ENCODE results near the gene SLC49A3. TPM values are rescaled to one million over a fixed set of nuclear protein-coding genes. Genes with fewer than 3 reads are reported as not detected.

SLC49A3 gene
- total RNA-seq, 1 donor from 2014 or later: 0.53 TPM

DNA sequence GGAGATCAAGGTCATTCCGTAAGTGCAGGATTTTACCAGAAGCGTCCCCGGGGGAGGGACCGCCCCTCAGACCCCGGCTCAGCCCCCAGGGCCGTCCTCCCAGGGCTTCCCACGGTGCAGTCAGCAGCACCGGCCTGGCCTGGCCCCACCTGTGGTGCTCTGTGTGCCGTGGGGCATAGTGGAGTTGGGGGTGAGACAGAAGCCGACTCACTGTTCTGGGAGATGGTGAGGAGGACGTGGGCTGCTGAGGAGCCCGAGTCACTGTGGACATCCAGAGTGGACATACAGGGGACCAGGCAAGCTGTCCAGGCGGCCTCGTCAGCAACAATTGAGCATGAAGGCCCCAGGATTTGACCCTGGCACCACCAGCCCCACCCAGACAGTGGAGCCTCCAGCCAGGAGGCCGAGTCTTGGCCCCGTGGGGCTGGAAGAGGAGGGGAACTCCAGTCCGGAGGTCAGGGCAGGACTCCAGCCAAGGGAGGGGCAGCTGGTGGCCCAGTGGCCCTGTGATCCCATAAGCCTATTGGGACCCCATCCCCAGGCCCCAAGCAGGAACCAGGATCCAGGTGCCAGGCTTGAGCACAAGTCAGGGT is 34.0 kb downstream of the SLC49A3 start:
- Histone ChIP-seq H3K4me3 (ENCODE audit: low read depth, low read length) (no peak overlapping the region), H3K36me3 (ENCODE audit: control insufficient read depth, insufficient read depth, low read length) (no peaks in the 10 kb centered on the region), H3K27me3 (ENCODE audit: control insufficient read depth, insufficient read depth, low read length) (peaks cover 6% of the 10 kb centered on the region)
- FAIRE-seq (no peak), DNase-seq (ENCODE audit: low read depth) (no peak)
- TF ChIP-seq, protein P1, sequence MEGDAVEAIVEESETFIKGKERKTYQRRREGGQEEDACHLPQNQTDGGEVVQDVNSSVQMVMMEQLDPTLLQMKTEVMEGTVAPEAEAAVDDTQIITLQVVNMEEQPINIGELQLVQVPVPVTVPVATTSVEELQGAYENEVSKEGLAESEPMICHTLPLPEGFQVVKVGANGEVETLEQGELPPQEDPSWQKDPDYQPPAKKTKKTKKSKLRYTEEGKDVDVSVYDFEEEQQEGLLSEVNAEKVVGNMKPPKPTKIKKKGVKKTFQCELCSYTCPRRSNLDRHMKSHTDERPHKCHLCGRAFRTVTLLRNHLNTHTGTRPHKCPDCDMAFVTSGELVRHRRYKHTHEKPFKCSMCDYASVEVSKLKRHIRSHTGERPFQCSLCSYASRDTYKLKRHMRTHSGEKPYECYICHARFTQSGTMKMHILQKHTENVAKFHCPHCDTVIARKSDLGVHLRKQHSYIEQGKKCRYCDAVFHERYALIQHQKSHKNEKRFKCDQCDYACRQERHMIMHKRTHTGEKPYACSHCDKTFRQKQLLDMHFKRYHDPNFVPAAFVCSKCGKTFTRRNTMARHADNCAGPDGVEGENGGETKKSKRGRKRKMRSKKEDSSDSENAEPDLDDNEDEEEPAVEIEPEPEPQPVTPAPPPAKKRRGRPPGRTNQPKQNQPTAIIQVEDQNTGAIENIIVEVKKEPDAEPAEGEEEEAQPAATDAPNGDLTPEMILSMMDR (IDR thresholded peaks at IDR 0.05; ENCODE audit: insufficient read depth, low read length, severe bottlenecking): no peak

DNA sequence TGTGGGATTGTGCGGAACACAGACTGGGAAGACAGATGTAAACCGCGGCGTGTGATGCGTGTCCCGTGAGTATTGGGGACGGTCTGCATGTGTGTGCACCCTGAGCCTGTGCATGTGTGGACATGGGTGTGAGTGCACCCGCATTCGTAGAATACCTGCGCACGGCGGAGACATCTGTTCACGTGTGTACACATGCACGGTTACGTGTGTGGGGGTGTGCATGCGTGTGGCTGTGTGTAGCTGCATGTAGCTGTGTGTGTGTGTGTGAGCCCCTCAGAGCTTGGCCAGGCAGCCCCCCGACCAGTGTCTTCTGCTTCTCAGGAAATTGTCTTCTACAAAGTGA is 34.5 kb downstream of the SLC49A3 start:
- Histone ChIP-seq H3K4me3 (ENCODE audit: low read depth, low read length) (no peak overlapping the region), H3K27me3 (ENCODE audit: control insufficient read depth, insufficient read depth, low read length) (peaks cover 6% of the 10 kb centered on the region), H3K36me3 (ENCODE audit: control insufficient read depth, insufficient read depth, low read length) (no peaks in the 10 kb centered on the region)
- DNase-seq (ENCODE audit: low read depth): no peak
- TF ChIP-seq, protein P1 (IDR thresholded peaks at IDR 0.05; ENCODE audit: insufficient read depth, low read length, severe bottlenecking): no peak
- no peak for FAIRE-seq

DNA sequence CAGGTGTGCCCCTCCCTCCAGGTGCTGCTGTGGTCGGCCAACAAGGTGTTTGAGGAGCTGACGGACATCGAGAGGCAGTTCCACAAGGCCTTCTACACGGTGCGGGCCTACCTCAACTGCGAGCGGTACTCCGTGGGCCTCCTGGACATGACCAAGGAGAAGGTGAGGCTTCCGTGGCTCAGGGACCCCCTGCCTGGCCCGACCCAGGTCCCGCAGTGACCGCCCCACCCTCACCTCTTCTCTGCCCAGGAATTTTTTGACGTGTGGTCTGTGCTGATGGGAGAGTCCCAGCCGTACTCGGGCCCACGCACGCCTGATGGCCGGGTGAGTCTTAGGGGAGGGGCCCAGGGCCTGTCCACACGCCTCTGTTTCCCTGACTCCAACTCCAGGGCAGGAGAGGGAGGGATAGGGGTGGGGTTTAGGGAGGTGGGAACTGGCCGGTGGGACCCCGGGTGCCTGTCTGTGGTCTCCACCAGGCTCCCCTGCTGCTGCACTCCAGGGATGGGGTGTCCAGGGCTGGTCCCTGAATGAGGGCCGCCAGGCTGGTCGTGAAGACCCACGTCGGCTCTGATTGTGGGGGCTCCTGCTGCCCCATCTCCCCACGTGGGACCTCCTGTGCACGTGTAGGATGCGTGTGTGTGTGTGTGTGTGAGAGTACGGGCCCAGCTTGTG is 35.0 kb downstream of the SLC49A3 start:
- Histone ChIP-seq H3K36me3 (ENCODE audit: control insufficient read depth, insufficient read depth, low read length) (no peaks in the 10 kb centered on the region), H3K4me3 (ENCODE audit: low read depth, low read length) (no peak overlapping the region), H3K27me3 (ENCODE audit: control insufficient read depth, insufficient read depth, low read length) (peaks cover 6% of the 10 kb centered on the region)
- no peak for FAIRE-seq
- DNase-seq (ENCODE audit: low read depth): no peak
- TF ChIP-seq, protein P1 (IDR thresholded peaks at IDR 0.05; ENCODE audit: insufficient read depth, low read length, severe bottlenecking): no peak

DNA sequence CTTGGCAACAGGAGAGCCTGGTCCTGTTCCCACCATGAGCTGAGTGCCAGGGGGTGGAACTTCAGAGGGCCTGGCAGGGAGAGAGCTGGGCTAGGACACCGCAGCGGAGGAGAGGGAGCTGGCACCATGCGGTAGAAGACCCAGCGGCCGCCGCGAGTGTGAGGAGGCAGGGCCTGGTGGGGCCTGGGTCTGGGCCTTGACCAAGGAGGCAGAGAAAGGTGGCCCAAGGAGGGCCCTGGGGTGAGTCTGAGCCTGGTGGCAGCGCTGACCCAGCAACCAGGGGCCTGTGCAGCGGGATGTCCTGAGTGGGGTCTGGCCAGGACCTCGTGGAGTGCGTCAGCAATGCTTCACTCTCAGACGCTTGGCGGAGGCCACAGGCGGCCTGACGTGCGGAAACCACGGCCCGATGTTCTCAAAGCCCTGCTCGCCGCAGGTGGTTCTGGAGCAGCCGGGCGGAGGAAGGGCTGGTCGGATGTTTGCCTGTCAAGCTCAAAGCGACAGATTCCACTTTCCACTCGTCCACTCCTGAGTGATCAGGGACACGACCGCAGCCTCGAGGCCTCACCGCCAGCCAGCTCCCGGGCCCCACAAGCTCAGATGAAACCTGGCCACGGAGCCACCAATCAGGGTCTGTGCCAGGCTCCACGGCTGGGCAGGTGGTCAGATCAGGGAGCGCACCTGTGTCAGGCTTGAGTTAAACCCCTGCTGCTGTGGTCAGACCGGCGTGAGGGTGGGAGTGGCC is 35.7 kb downstream of the SLC49A3 start:
- no peak for FAIRE-seq
- Histone ChIP-seq H3K4me3 (ENCODE audit: low read depth, low read length) (no peak overlapping the region), H3K27me3 (ENCODE audit: control insufficient read depth, insufficient read depth, low read length) (peaks cover 6% of the 10 kb centered on the region), H3K36me3 (ENCODE audit: control insufficient read depth, insufficient read depth, low read length) (no peaks in the 10 kb centered on the region)
- TF ChIP-seq, protein P1 (IDR thresholded peaks at IDR 0.05; ENCODE audit: insufficient read depth, low read length, severe bottlenecking): no peak
- DNase-seq (ENCODE audit: low read depth): no peak

DNA sequence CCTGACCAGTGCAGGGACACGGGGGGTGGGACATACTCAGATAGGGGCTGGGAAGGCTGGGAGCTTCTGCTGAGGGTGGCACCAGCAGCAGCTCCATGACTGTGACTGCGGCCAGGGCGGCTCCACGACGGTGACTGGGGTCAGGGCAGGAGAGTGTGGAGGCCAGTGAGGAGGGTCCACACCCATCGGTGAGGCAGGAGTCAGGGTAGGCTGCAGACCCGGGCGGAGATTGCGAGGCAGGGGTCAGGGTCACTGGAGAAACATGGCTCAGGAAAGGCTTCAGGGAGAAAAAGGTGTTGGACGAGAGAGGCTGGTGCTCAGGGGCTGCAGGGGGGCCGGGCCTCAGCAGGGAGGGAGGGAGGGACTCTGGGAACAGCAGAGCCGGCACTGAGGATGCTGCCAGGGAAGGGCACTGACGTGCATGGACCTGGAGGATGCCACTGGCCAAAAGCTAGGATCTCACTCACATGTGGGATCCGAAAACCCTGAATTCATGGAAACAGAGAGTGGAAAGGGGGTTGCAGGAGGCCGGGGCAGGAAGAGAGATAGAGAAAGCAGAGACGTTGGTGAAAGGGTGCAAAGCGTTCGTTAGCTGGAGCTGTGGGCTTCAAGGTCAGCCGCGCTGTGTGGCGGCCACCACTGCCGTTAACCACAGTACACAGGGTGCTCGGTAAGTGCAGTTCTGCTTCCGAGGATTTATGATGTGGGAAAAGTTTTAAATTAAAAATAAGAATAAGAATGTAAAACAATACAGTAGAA is 36.9 kb downstream of the SLC49A3 start:
- TF ChIP-seq, protein P1 (IDR thresholded peaks at IDR 0.05; ENCODE audit: insufficient read depth, low read length, severe bottlenecking): no peak
- Histone ChIP-seq H3K27me3 (ENCODE audit: control insufficient read depth, insufficient read depth, low read length) (peaks cover 6% of the 10 kb centered on the region), H3K36me3 (ENCODE audit: control insufficient read depth, insufficient read depth, low read length) (no peaks in the 10 kb centered on the region), H3K4me3 (ENCODE audit: low read depth, low read length) (no peak overlapping the region)
- DNase-seq (ENCODE audit: low read depth) (no peak), FAIRE-seq (no peak)
